HepG2 (cell line): ENCODE measurements around the gene KRTAP12-2. TPM values are rescaled to one million over a fixed set of nuclear protein-coding genes. Genes with fewer than 3 reads are reported as not detected.

Experiments
- CCAR2 ChIP-seq: fragments of 200-400 bp; formaldehyde crosslinking; optimal IDR thresholded peaks from 2 replicates; pipeline ENCODE3; 2018; ENCODE audit warnings: low read depth, mild to moderate bottlenecking, low read length, moderate library complexity
- HMGXB3 ChIP-seq: sonication (generic); formaldehyde crosslinking; IDR thresholded peaks from 2 replicates; pipeline ENCODE4 v1.4.0; 2020; ENCODE audit warnings: missing genetic modification reagents, borderline replicate concordance
- HOXA7 ChIP-seq: sonication (generic); formaldehyde crosslinking; IDR thresholded peaks from 2 replicates; pipeline ENCODE4 v1.8.1; 2022; ENCODE audit warnings: mild to moderate bottlenecking, missing genetic modification reagents, moderate library complexity
- UBTF ChIP-seq: sonication (generic); formaldehyde crosslinking; IDR thresholded peaks from 2 replicates; pipeline ENCODE4 v1.4.0; 2020; ENCODE audit warnings: mild to moderate bottlenecking, missing genetic modification reagents
- ZBTB40 ChIP-seq, 2 experiments: fragments of 450-650 bp in 1 of 2; sonication (generic) in 1 of 2; formaldehyde crosslinking in 1 of 2; IDR thresholded peaks; 2 replicates each; pipeline versions ENCODE4 v1.6.1 to v1.8.0; 2016 to 2022; ENCODE audit warnings: antibody characterized with exemption in 1 of 2, mild to moderate bottlenecking in 1 of 2, missing genetic modification reagents in 1 of 2
- ZMAT5 ChIP-seq: sonication (generic); formaldehyde crosslinking; IDR thresholded peaks from 2 replicates; pipeline ENCODE4 v1.5.0; 2020; ENCODE audit warnings: mild to moderate bottlenecking, low read depth, missing genetic modification reagents, borderline replicate concordance
- ZNF136 ChIP-seq: sonication (generic); formaldehyde crosslinking; IDR thresholded peaks from 2 replicates; pipeline ENCODE4 v1.8.1; 2022; ENCODE audit warnings: low read depth, mild to moderate bottlenecking, moderate library complexity, missing genetic modification reagents
- ZNF367 ChIP-seq: sonication (generic); formaldehyde crosslinking; IDR thresholded peaks from 2 replicates; pipeline ENCODE4 v1.4.0; 2020; ENCODE audit warnings: missing genetic modification reagents, borderline replicate concordance
- ZNF546 ChIP-seq: sonication (generic); formaldehyde crosslinking; conservative IDR thresholded peaks from 2 replicates; pipeline ENCODE4 v1.8.1; 2023; ENCODE audit warnings: mild to moderate bottlenecking, missing genetic modification reagents
- ZNF878 ChIP-seq: sonication (generic); formaldehyde crosslinking; IDR thresholded peaks from 2 replicates; pipeline ENCODE4 v1.8.1; 2023; ENCODE audit warnings: mild to moderate bottlenecking, missing genetic modification reagents, moderate library complexity
- polyA plus RNA-seq, 8 experiments: library from polyadenylated mRNA; depleted of rRNA in 3 of 8; stranded (reverse) in 7 of 8; unstranded in 1 of 8; fragments of >200 nt; fragmentation: Illumina TruSeq in 4 of 8; extraction: Trizol in 4 of 8; gene quantifications; 2 replicates each; pipeline versions ENCODE4 v1.2.1 to v1.2.3, GENCODE V29; 2011 to 2016; ENCODE audit warnings: low read depth in 4 of 8, missing spikeins in 1 of 8, mixed read lengths in 1 of 8; ENCODE audit not compliant: insufficient read depth in 1 of 8
- total RNA-seq, 5 experiments: library from RNA; depleted of rRNA; stranded (reverse); fragments of >200 nt; fragmentation: Illumina TruSeq; extraction: Trizol; gene quantifications; 2 replicates each; pipeline ENCODE4 v1.2.3, GENCODE V29; 2016; ENCODE audit warnings: low read depth in 1 of 5

Gene KRTAP12-2
- total and polyA plus RNA-seq, 2 of the 13 experiments (the other 11 are each of a cell fraction or from before 2014, with no cell fraction given) = not detected

- TF ChIP-seq ZBTB40 (IDR thresholded peaks at IDR 0.05) (no peak), ZBTB40 (CRISPR knock-in tag; IDR thresholded peaks at IDR 0.05) (peak; percentile 64; the same call in 1 of the 2 replicates), UBTF (CRISPR knock-in tag) (no peak), ZMAT5 (CRISPR knock-in tag) (no peak), CCAR2 (no peak), HMGXB3 (CRISPR knock-in tag) (no peak), ZNF367 (CRISPR knock-in tag) (no peak), ZNF546 (CRISPR knock-in tag) (no peak), HOXA7 (no peak), ZNF136 (CRISPR knock-in tag) (no peak), ZNF878 (CRISPR knock-in tag) (no peak)
These were observed 33.6 kb upstream of the KRTAP12-2 start (continued) for GRCh38 chr21:44700101-44701022.
